Testis (tissue), 2 donors: ENCODE data around the gene MZT2A.
"Not testable (repeated sequence)": the region's sequence is repeated elsewhere in the genome, so short reads cannot be mapped to it uniquely, and the experiment has no call there.

Experiments
- POLR2A ChIP-seq: fragments of 450-650 bp; IDR thresholded peaks from one replicate; pipeline ENCODE4 v1.6.1; 2017; ENCODE audit warnings: antibody characterized with exemption, mild to moderate bottlenecking, moderate library complexity
- TF ChIP-seq, protein P1 (sequence below), 3 experiments: fragments of 450-650 bp in 2 of 3; fragments of 200-600 bp in 1 of 3; sonication (generic) in 1 of 3; IDR thresholded peaks; one replicate each; pipeline ENCODE4 v1.5.1; 2016 to 2019; ENCODE audit warnings: antibody characterized with exemption in 3 of 3, mild to moderate bottlenecking in 2 of 3, moderate library complexity in 1 of 3

DNA sequence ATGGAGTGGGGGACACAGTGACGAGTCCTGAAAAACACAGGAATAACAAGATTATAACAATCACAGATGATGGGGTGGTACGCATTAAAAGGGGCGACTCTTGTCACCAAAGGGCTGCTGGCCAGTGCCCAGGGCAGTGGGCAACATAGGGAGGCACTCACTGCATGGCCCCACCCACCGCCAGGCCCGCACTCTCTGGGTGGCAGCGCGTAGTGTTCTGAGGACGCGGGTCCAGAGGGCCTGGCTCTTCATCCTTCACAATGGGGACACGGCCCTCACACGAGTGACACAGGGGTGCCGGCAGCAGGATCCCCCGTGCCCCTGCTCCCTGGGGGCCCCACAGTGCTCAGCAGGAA, 42.1 kb upstream of the MZT2A start:
- not testable (repeated sequence) for TF ChIP-seq POLR2A
- TF ChIP-seq, protein P1, sequence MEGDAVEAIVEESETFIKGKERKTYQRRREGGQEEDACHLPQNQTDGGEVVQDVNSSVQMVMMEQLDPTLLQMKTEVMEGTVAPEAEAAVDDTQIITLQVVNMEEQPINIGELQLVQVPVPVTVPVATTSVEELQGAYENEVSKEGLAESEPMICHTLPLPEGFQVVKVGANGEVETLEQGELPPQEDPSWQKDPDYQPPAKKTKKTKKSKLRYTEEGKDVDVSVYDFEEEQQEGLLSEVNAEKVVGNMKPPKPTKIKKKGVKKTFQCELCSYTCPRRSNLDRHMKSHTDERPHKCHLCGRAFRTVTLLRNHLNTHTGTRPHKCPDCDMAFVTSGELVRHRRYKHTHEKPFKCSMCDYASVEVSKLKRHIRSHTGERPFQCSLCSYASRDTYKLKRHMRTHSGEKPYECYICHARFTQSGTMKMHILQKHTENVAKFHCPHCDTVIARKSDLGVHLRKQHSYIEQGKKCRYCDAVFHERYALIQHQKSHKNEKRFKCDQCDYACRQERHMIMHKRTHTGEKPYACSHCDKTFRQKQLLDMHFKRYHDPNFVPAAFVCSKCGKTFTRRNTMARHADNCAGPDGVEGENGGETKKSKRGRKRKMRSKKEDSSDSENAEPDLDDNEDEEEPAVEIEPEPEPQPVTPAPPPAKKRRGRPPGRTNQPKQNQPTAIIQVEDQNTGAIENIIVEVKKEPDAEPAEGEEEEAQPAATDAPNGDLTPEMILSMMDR (IDR thresholded peaks at IDR 0.05) = not testable (repeated sequence)
